Stimulated activated CD4-positive, alpha-beta T cell treated with anti-CD3 and anti-CD28 coated beads, Interleukin-15, amount 100 ng/mL, for 24 hours (primary cell): ENCODE data around the gene USH1G.
"Not testable (repeated sequence)": the region's sequence is repeated elsewhere in the genome, so short reads cannot be mapped to it uniquely, and the experiment has no call there.

Experiments used
- DNase-seq: peaks from one replicate; pipeline ENCODE4 v3.0.0-alpha.2; 2020

Gene USH1G

GRCh38 chr17:74873037-74873873, 49.8 kb downstream of the USH1G start:
- peak; percentile 99 for DNase-seq

GRCh38 chr17:74872313-74873036, 50.6 kb downstream of the USH1G start, which contains the start of gene FDXR:
Gene FDXR (minus strand): TSS chr17:74872994. CDS start chr17:74872944, 50 bp downstream.
- DNase-seq, result no peak

GRCh38 chr17:74871356-74872076, 51.5 kb downstream of the USH1G start:
- no peak for DNase-seq

- no peak for DNase-seq
Observed at GRCh38 chr17:74870512-74870911, 52.5 kb downstream of the USH1G start.

GRCh38 chr17:74870028-74870427, 53.0 kb downstream of the USH1G start:
- DNase-seq, result not testable (repeated sequence)

GRCh38 chr17:74868908-74869255, 54.2 kb downstream of the USH1G start:
- DNase-seq, result no peak

- DNase-seq, result no peak
Observed at GRCh38 chr17:74868251-74868907, 54.7 kb downstream of the USH1G start.

GRCh38 chr17:74866198-74866835, 56.7 kb downstream of the USH1G start:
- DNase-seq, result no peak
